Esophagus squamous epithelium (tissue), 4 donors: Measurements from ENCODE around the gene RTCA.

Experiments
- CTCF ChIP-seq, 6 experiments: fragments of 450-650 bp in 4 of 6; fragments of 200-600 bp in 2 of 6; sonication (generic) in 2 of 6; IDR thresholded peaks; one replicate each; pipeline ENCODE4 v1.5.1; 2016 to 2019; ENCODE audit warnings: antibody characterized with exemption in 6 of 6, mild to moderate bottlenecking in 4 of 6, moderate library complexity in 4 of 6
- POLR2A ChIP-seq, 4 donors: fragments of 450-650 bp; IDR thresholded peaks; one replicate each; pipeline ENCODE4 v1.6.1; 2017; ENCODE audit warnings: antibody characterized with exemption in 4 of 4, mild to moderate bottlenecking in 4 of 4, moderate library complexity in 3 of 4

- TF ChIP-seq CTCF (IDR thresholded peaks at IDR 0.05) (no peak), POLR2A (IDR thresholded peaks at IDR 0.05) (no peak)
Measured at GRCh38 chr1:100292711-100293110, 26.7 kb downstream of the RTCA start.
